Mesothelial cell of epicardium (in vitro differentiated cells): ENCODE data around the gene EREG. TPM values are rescaled to one million over a fixed set of nuclear protein-coding genes. Genes with fewer than 3 reads are reported as not detected.
A peak's percentile ranks its signal among the peaks of the same experiment; 100 is the strongest.
"Not testable (repeated sequence)": the region's sequence is repeated elsewhere in the genome, so short reads cannot be mapped to it uniquely, and the experiment has no call there.

ENCODE experiments used
- DNase-seq, 2 experiments: peaks; one replicate each; pipeline ENCODE4 v3.0.0; 2021; ENCODE audit warnings: low spot score in 2 of 2; ENCODE audit not compliant: unreplicated experiment in 2 of 2
- H3K27ac Mint-ChIP-seq: 2 replicates; pipeline ENCODE4 v1.8.0; 2021; ENCODE audit warnings: mixed read lengths
- H3K27me3 Mint-ChIP-seq: 2 replicates; pipeline ENCODE4 v1.8.0; 2021; ENCODE audit warnings: low read depth, mixed read lengths
- H3K36me3 Mint-ChIP-seq: 2 replicates; pipeline ENCODE4 v1.8.0; 2021; ENCODE audit warnings: mixed read lengths
- H3K4me1 Mint-ChIP-seq: 2 replicates; pipeline ENCODE4 v1.8.0; 2021; ENCODE audit warnings: mixed read lengths
- H3K4me3 Mint-ChIP-seq: 2 replicates; pipeline ENCODE4 v1.8.0; 2021; ENCODE audit warnings: mild to moderate bottlenecking, moderate library complexity, mixed read lengths
- H3K9me3 Mint-ChIP-seq: 2 replicates; pipeline ENCODE4 v1.8.0; 2021; ENCODE audit warnings: mixed read lengths
- total RNA-seq: library from RNA; stranded (reverse); gene quantifications from 3 replicates; pipeline ENCODE4 v1.2.1, GENCODE V29; 2021
- TF ChIP-seq, protein P1 (sequence below): fragments of 200-600 bp; sonication (generic); IDR thresholded peaks from one replicate; pipeline ENCODE4 v1.5.0; 2021; ENCODE audit warnings: antibody characterized with exemption; ENCODE audit not compliant: unreplicated experiment

The EREG gene
- total RNA-seq, 1 donor from 2014 or later = 0.22 TPM

DNA sequence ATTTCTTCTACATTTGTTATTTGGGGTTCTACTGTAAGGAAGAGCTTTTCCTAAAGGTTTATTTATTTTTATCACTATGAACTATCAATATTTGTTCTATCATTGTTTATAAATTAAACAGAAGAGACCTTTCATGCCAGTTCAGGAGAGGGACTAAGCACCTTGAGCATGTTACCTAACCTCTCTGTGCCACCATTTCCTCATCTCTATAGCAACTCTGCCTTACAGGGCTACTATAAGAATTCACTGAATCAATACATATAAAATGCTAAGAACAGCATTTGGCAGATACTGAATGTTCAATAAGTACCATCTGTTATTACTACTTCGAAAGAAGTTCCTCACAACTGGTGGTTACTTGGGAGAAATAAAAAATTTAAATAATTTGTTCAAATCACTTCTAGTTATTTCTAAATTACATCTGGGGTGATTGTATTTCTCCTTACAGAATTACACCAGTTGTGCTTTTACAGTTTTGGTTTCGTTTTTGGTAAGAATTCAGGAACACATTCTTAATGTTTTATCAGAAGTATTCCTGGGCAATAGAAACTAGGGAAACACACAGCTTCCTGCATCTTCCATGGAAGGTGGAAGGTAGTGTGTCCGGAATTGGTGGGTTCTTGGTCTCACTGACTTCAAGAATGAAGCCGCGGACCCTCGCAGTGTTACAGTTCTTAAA, 32.9 kb downstream of the EREG start:
- no peak overlapping the region for H3K27ac Mint-ChIP-seq
- no peak overlapping the region for H3K4me3 Mint-ChIP-seq
- peaks cover 6% of the 10 kb centered on the region for H3K9me3 Mint-ChIP-seq
- no peaks in the 10 kb centered on the region for H3K36me3 Mint-ChIP-seq
- no peak for DNase-seq
- H3K4me1 Mint-ChIP-seq = peaks cover 7% of the 10 kb centered on the region
- H3K27me3 Mint-ChIP-seq = no peaks in the 10 kb centered on the region
- TF ChIP-seq, protein P1, sequence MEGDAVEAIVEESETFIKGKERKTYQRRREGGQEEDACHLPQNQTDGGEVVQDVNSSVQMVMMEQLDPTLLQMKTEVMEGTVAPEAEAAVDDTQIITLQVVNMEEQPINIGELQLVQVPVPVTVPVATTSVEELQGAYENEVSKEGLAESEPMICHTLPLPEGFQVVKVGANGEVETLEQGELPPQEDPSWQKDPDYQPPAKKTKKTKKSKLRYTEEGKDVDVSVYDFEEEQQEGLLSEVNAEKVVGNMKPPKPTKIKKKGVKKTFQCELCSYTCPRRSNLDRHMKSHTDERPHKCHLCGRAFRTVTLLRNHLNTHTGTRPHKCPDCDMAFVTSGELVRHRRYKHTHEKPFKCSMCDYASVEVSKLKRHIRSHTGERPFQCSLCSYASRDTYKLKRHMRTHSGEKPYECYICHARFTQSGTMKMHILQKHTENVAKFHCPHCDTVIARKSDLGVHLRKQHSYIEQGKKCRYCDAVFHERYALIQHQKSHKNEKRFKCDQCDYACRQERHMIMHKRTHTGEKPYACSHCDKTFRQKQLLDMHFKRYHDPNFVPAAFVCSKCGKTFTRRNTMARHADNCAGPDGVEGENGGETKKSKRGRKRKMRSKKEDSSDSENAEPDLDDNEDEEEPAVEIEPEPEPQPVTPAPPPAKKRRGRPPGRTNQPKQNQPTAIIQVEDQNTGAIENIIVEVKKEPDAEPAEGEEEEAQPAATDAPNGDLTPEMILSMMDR = no peak

DNA sequence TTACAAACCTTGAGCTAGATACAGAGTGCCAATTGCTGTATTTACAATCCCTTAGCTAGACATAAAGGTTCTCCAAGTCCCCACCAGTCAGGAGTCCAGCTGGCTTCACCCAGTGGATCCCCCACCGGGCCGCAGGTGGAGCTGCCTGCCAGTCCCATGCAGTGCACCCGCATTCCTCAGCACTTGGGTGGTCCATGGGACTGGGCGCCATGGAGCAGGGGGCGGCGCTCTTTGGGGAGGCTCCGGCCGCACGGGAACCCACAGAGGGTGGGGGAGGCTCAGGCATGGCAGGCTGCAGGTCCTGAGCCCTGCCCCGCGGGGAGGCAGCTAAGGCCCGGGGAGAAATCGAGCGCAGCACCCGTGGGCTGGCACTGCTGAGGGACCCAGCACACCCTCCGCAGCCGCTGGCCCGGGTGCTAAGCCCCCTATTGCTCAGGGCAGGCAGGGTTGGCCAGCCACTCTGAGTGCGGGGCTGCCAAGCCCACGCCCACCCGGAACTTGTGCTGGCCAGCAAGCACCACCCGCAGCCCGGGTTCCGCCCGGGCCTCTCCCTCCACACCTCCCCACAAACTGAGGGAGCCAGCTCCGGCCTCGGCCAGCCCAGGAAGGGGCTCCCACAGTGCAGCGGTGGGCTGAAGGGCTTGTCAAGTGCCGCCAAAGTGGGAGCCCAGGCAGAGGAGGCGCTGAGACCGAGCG, 34.1 kb downstream of the EREG start:
- not testable (repeated sequence) for H3K4me3 Mint-ChIP-seq, H3K27ac Mint-ChIP-seq, H3K9me3 Mint-ChIP-seq, H3K36me3 Mint-ChIP-seq, DNase-seq, H3K27me3 Mint-ChIP-seq
- H3K4me1 Mint-ChIP-seq = peaks cover 18% of the 10 kb centered on the region

DNA sequence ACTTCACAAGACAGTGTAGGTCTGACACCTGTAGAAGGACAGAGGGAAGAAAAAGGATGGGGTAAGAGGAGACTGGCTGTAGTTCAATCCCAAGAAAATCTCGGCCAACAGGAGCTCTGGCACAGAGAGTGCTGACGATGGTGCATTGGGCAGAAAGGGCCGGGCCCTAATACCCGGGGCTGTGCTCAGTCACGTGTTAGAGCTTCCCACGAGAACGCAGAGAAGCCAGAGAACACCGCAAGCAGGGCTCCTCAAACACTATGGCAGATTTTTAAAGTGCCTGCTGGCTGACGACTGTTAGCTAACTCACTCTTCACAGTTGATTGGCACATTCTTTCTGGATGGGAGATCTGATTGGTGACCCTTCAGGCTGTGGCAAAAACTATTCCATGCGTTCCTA, 35.5 kb downstream of the EREG start:
- Mint-ChIP-seq H3K27ac (no peak overlapping the region), H3K27me3 (no peaks in the 10 kb centered on the region), H3K4me1 (peaks cover 24% of the 10 kb centered on the region), H3K36me3 (no peaks in the 10 kb centered on the region), H3K4me3 (no peak overlapping the region), H3K9me3 (peaks cover 6% of the 10 kb centered on the region)
- DNase-seq = no peak
- TF ChIP-seq, protein P1 = no peak

DNA sequence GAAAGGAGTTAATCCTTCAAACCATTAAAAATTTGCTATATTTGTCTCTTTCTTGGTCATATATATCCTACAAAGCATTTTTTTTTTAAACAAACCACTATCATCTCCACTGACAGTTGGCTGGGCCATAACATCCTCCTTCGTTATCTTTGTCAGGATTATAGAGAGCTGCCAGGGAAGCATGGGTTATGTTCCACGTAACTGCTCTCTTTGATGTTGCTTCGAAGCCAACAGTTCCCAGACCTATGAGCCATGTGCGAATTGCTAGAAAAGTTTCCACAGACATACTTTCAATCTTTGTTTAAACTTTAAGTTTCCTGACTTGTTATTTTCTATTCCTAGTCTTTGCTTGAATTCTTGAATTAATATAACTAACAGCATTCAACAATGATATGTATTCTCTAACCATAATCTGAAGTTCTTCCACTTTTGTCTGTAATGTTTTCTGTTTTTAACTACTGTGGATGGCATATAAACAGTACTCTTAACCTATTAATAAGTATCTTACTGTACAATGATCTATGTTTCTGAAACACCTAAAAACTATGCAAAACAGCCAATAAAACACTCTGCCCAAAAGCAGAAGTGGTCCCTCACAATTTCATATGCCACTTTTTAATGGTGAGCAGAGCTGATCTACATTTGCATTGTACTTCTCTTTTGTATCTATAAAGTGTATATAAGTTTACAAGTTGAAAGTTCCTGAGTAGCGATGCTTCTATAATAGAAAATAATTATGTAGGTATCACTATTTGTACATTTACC, 37.9 kb downstream of the EREG start:
- Mint-ChIP-seq H3K27me3 (no peaks in the 10 kb centered on the region), H3K4me1 (peaks cover 36% of the 10 kb centered on the region), H3K27ac (peak overlapping the region; percentile 79), H3K36me3 (no peaks in the 10 kb centered on the region), H3K9me3 (peaks cover 6% of the 10 kb centered on the region), H3K4me3 (no peak overlapping the region)
- DNase-seq = no peak
- TF ChIP-seq, protein P1 = no peak

DNA sequence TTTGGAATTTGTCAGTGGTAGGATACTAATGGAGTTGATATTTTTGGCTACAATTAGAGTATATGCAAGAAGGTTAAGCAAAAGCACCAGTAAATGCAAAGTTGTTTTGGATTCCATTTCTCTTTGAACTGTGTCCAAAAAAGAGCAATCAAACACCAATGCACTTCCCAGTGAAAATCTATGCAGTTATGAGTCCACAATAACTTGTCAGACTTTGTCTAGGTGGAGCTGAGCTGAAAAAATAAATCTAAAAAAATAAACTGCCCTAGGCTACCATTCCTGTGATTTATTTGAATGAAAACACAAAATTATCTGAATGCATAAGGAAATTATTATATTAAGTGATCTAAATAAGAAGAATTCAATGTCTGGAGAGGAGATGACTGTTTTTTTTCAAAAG, 42.9 kb downstream of the EREG start:
- Mint-ChIP-seq H3K27ac (peak overlapping the region; percentile 77), H3K4me3 (no peak overlapping the region), H3K9me3 (no peaks in the 10 kb centered on the region), H3K27me3 (no peaks in the 10 kb centered on the region), H3K4me1 (peaks cover 68% of the 10 kb centered on the region), H3K36me3 (no peaks in the 10 kb centered on the region)
- DNase-seq = no peak
- TF ChIP-seq, protein P1 = no peak

DNA sequence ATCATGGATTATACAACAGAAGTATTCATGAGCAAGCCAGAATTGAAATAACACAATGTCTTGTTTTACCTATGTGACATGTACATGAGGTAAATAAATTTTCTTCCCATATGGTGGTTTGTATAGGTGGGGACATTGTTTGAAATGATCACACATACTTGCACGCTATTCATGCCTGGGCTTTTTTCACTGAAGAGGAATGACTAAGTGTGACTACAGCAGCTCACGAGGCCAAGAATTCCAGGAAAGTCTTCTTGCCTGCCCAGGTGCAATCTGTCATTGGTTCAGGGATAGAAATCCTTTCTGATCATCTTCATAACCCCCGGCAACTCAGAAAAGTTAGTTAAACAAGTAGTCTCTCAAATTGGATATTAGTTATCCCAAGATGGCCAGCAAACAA, 43.7 kb downstream of the EREG start:
- Mint-ChIP-seq H3K36me3 (no peaks in the 10 kb centered on the region), H3K27ac (peak overlapping the region; percentile 77), H3K4me1 (peaks cover 62% of the 10 kb centered on the region), H3K27me3 (no peaks in the 10 kb centered on the region), H3K9me3 (no peaks in the 10 kb centered on the region), H3K4me3 (no peak overlapping the region)
- no peak for DNase-seq
- TF ChIP-seq, protein P1 = no peak
